ENCODE results near the gene SMIM7. TPM values are rescaled to one million over a fixed set of nuclear protein-coding genes. Genes with fewer than 3 reads are reported as not detected.
A peak's percentile ranks its signal among the peaks of the same experiment; 100 is the strongest.

Gene SMIM7
- total and polyA plus RNA-seq, 2 of the 13 experiments (the other 11 are each of a cell fraction or from before 2014, with no cell fraction given) = 55.7 to 74.9 TPM

DNA sequence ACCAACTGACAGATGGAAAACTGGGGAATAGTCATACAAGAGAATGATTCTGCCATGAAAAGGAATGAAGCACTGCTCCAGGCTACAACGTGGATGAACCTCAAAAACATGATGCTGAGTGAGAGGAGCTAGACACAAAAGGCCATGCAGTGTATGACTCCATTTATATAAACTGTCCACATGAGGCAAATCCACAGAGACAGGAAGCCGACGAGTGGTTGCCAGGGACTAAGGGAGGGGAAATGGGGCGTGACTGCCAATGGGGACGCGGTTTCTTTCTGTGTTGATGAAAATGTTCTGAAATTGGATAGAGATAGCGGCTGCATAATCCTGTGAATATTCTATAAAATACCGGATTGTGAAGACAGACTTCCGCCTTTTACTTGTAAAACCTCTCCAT, 10.2 kb downstream of the SMIM7 start:
- no peaks in the 10 kb centered on the region for H4K20me1 ChIP-seq (ENCODE audit: insufficient read depth, low read length)
- no peak overlapping the region for H2AFZ ChIP-seq (ENCODE audit: low read length)
- ATAC-seq (no peak), DNase-seq (ENCODE audit: low spot score) (no peak), FAIRE-seq (no peak)
- BruUV-seq (replicated peaks) = no TSS peak
- H3K27me3 ChIP-seq (ENCODE audit: control insufficient read depth in 1 of 2, insufficient read depth in 2 of 2, low read length in 2 of 2) = no peaks in the 10 kb centered on the region
- no peaks in the 10 kb centered on the region for H3K4me1 ChIP-seq (ENCODE audit: insufficient read depth, low read length)
- no peak overlapping the region for H3K4me2 ChIP-seq (ENCODE audit: low read depth, low read length)
- H3K27ac ChIP-seq (ENCODE audit: extremely low read length, insufficient read depth, low read length) = no peak overlapping the region
- TF ChIP-seq POLR2A (IDR thresholded peaks at IDR 0.05; ENCODE audit: insufficient read depth in 1 of 2, low read depth in 2 of 2, low read length in 2 of 2) = 0 out of 4 replicates have a peak, but pooled peaks of 1 of the 2 experiments have one; percentile 25
- peak; percentile 45; the same call in 1 of the 2 replicates for TF ChIP-seq RBFOX2 (IDR thresholded peaks at IDR 0.05; ENCODE audit: low read depth, low read length)
- TF ChIP-seq ZSCAN20 (CRISPR knock-in tag; IDR thresholded peaks at IDR 0.05; ENCODE audit: borderline replicate concordance) = no peak
- no peak for TF ChIP-seq NFKBIZ (CRISPR knock-in tag; IDR thresholded peaks at IDR 0.05)
- TF ChIP-seq KAT8 (CRISPR knock-in tag; IDR thresholded peaks at IDR 0.05) = no peak
- TF ChIP-seq ZFP36 (IDR thresholded peaks at IDR 0.05; ENCODE audit: borderline replicate concordance, low read depth, low read length, partially characterized antibody) = no peak
- TF ChIP-seq MZF1 (CRISPR knock-in tag; IDR thresholded peaks at IDR 0.05; ENCODE audit: borderline replicate concordance) = no peak
- ChIA-PET CTCF (ENCODE audit: low intra/inter-chr PET ratio, low total read pairs) (no interaction called here), POLR2A (interaction anchor here (1.9 kb wide), 1 partner anchor 11 kb away, joined by 9 read pairs; the partner anchor contains the start of gene TMEM38A)
- H3K9ac ChIP-seq (ENCODE audit: insufficient read depth, low read depth, low read length) = no peak overlapping the region
- intact Hi-C loops (cut with micrococcal nuclease; ENCODE audit: unreplicated experiment) = no loop called here
- peaks cover 7% of the 10 kb centered on the region for H3K79me2 ChIP-seq (ENCODE audit: insufficient read depth, low read length)
- H3K9me3 ChIP-seq (ENCODE audit: low read length) = no peaks in the 10 kb centered on the region
- in situ Hi-C loops (cut with HindIII; ENCODE audit: extremely low pct_ligation_motif_present, low pct_unique_long_range_greater_than_20kb) = no loop called here
- no peak overlapping the region for H3K4me3 ChIP-seq (replicated peaks in 1 of 3; ENCODE audit: insufficient read depth in 1 of 3, low read depth in 2 of 3, low read length in 3 of 3)
- WGBS (ENCODE audit: low lambda C conversion rate) = 99% methylated on average over 9 of the region's 9 CpGs
- H3K36me3 ChIP-seq (replicated peaks in 1 of 2; ENCODE audit: control insufficient read depth in 1 of 2, insufficient read depth in 2 of 2, low read length in 2 of 2) = peaks cover 21 to 54% of the 10 kb centered on the region in 2 experiments

GRCh38 chr19:16645140-16645539, 14.8 kb downstream of the SMIM7 start:
- peaks cover 20% of the 10 kb centered on the region for H3K79me2 ChIP-seq (ENCODE audit: insufficient read depth, low read length)
- H3K9ac ChIP-seq (ENCODE audit: insufficient read depth, low read depth, low read length) = no peak overlapping the region
- no peak for ATAC-seq
- peaks cover 13 to 55% of the 10 kb centered on the region in 2 experiments for H3K36me3 ChIP-seq (replicated peaks in 1 of 2; ENCODE audit: control insufficient read depth in 1 of 2, insufficient read depth in 2 of 2, low read length in 2 of 2)
- WGBS (ENCODE audit: low lambda C conversion rate) = 98% methylated on average over 9 of the region's 9 CpGs
- POLR2A ChIA-PET = interaction anchor here (1.5 kb wide), 1 partner anchor 15 kb away, joined by 3 read pairs; no protein-coding TSS in a partner anchor
- no TSS peak for BruUV-seq (replicated peaks)
- no peak overlapping the region for H3K4me2 ChIP-seq (ENCODE audit: low read depth, low read length)
- H3K4me3 ChIP-seq (replicated peaks in 1 of 3; ENCODE audit: insufficient read depth in 1 of 3, low read depth in 2 of 3, low read length in 3 of 3) = no peak overlapping the region
- DNase-seq (ENCODE audit: low spot score) = no peak
- intact Hi-C loops (cut with micrococcal nuclease; ENCODE audit: unreplicated experiment) = no loop called here
- peaks cover 2% of the 10 kb centered on the region; the same call in 1 of the 2 replicates for H4K20me1 ChIP-seq (ENCODE audit: insufficient read depth, low read length)
- CTCF ChIA-PET (ENCODE audit: low intra/inter-chr PET ratio, low total read pairs) = no interaction called here
- no peak for FAIRE-seq
- in situ Hi-C loops (cut with HindIII; ENCODE audit: extremely low pct_ligation_motif_present, low pct_unique_long_range_greater_than_20kb) = no loop called here
- H3K27ac ChIP-seq (ENCODE audit: extremely low read length, insufficient read depth, low read length) = no peak overlapping the region
- H3K9me3 ChIP-seq (ENCODE audit: low read length) = no peaks in the 10 kb centered on the region
- H2AFZ ChIP-seq (ENCODE audit: low read length) = no peak overlapping the region
- H3K27me3 ChIP-seq (ENCODE audit: control insufficient read depth in 1 of 2, insufficient read depth in 2 of 2, low read length in 2 of 2) = no peaks in the 10 kb centered on the region
- no peaks in the 10 kb centered on the region for H3K4me1 ChIP-seq (ENCODE audit: insufficient read depth, low read length)
- no peak for TF ChIP-seq FOXK1 (CRISPR knock-in tag; IDR thresholded peaks at IDR 0.05; ENCODE audit: borderline replicate concordance, low read depth)
- no peak for TF ChIP-seq ZNF768 (CRISPR knock-in tag; IDR thresholded peaks at IDR 0.05)
- TF ChIP-seq ZSCAN21 (CRISPR knock-in tag; IDR thresholded peaks at IDR 0.05; ENCODE audit: borderline replicate concordance) = no peak
- TF ChIP-seq NONO (IDR thresholded peaks at IDR 0.05) = no peak
- TF ChIP-seq NONO (CRISPR knock-in tag; conservative IDR thresholded peaks at IDR 0.05) = no peak
- no peak for TF ChIP-seq TFAP4 (IDR thresholded peaks at IDR 0.05; ENCODE audit: borderline replicate concordance, low read depth)
- no peak for TF ChIP-seq GTF2F1 (IDR thresholded peaks at IDR 0.05; ENCODE audit: low read length)
- TF ChIP-seq PHF20 (CRISPR knock-in tag; IDR thresholded peaks at IDR 0.05) = no peak
